Stimulated activated CD4-positive, alpha-beta T cell treated with anti-CD3 and anti-CD28 coated beads, Interleukin-15, amount 100 ng/mL, for 24 hours (primary cell): Measurements from ENCODE around the gene NCS1.

ENCODE experiments used
- DNase-seq: peaks from one replicate; pipeline ENCODE4 v3.0.0-alpha.2; 2020

Gene NCS1

DNA sequence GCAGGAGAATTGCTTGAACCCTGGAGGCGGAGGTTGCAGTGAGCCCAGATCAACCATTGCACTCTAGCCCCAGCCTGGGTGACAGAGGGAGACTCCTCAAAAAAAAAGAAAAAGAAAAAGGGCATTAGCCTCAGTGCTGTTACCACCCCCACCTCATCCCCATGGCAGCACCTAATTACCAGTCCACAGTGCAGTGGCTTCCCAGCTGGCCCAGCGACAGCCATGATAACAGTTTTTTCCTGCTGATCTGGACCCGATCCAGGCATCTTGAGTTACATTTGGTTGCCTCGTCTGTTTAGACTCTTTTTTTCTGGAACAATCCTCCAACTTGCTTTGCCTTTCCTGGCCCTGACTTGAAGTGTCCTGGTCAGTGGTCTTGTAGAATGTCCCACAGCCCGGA, 24.4 kb downstream of the NCS1 start:
- DNase-seq = no peak

DNA sequence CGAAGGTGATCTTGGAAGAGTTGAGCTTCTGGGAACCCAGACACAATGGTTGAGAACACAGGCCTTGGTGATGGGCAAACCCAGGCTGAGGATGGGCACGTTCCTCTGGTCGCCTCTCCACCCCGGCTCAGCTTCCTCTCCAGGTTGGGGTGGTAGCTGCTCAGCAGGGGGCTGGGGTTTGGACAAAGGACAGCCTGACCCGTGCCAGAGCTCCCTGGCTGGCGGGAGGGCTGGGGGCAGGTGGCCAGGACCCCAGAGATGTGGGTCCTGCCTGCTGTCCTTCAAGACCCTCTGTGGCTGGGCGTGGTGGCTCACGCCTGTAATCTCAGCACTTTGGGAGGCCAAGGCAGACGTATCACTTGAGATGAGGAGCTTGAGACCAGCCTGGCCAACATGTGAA, 25.2 kb downstream of the NCS1 start:
- no peak for DNase-seq

DNA sequence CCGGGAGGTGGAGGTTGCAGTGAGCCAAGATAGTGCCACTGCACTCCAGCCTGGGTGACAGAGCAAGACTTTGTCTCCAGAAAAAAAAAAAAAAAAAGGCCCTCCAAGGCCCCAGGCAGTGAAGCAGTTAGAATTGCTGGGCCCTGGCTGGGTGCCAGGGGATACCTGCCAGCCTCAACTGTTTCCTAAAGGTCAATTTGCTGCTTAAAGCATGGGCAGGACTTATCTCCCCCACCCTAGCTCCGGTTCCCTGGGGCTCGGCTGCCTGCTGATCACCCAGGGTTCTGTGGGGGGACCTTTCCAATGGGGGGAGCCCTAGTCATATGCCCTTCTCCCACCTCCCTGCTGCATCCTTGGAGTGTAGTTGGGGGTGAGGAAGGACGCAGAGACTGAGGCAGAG, 25.7 kb downstream of the NCS1 start:
- no peak for DNase-seq

DNA sequence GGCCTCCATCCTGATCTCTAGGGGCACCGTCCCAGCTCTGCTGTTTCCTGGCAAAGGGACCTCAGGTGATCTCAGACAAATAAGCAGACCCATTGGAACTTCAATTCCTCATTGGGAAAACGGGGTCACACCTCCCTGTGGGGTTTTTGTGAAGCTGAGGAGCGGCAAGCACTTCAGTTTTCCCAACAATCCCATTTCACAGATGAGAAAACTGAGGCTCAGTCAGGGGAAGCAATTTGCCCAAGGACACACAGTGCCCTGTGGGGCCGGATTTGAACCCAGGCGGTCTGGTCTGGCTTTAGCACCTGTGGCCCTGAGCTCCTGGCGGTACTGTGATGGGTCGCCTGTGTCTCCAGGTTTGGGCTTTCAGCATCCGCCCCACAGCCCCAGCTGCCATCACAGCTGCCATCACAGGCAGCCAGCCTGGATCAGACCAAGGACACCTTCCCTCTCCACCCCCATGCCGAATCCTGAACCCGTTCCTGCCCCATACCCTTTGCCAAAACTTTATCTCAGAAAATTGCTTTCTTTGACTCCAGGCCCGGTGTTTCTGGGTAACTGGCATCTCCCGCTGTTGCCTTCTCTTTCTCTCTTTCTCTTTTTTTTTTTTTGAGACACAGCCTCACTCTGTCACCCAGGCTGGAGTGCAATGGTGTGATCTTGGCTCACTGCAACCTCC, 26.4 kb downstream of the NCS1 start:
- no peak for DNase-seq

DNA sequence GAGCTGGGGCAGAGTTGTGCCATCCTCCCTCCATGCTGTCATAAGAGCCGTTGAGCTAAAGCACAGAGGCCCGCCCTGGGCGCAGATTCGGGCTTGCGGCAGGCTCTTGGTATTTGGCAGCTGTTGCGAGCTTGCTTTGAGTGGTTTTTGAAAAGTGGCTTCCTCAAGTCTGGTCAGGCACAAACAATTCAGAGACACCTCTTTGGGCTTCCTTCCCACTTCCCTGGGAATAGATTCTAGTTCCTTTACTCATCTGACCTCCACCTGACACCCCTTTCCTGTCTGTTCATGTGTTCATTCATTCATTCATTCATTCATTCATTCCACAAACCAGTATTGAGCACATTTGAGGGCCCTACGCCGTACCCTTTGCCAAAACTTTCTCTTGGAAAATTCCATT, 27.4 kb downstream of the NCS1 start:
- DNase-seq = no peak

DNA sequence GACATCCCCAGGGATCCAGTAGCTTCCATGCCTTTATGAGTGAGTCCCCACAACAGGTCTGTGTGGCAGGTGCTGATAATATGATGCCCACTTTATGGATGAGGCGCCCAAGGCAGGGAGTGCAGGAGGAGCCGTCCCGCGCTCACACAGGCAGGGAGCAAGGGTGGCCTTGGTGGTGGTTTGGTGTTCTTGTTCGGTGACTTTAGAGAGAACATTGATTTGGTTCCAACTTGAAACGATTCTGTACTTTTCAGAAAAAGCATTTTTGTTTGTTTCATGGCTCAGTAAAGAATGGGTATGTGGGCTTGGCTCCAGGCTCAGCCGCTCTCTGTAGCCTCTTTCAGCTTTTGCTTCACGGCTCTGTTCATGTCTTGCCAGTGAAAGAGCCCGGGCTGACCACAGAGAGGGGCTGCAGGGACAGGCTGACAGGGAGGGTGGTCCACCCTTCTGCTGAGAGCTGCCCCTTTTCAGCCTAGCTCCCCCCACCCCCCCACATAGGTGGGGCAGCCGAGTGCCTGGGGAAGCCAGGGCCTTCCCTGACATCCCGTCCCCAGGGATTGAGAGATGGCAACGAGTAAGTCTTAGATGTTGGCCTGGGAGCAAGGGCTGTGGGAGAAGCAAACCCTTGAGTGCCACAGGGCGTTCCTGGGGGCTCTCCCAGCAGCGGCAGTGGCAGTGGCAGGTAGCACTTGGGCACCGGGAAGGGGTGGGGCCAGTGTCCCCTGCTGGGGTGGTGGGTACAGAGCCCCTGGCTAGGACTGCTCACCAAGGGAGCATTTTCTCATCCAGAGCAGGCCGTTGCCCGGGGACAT, 28.0 kb downstream of the NCS1 start:
- DNase-seq = no peak

DNA sequence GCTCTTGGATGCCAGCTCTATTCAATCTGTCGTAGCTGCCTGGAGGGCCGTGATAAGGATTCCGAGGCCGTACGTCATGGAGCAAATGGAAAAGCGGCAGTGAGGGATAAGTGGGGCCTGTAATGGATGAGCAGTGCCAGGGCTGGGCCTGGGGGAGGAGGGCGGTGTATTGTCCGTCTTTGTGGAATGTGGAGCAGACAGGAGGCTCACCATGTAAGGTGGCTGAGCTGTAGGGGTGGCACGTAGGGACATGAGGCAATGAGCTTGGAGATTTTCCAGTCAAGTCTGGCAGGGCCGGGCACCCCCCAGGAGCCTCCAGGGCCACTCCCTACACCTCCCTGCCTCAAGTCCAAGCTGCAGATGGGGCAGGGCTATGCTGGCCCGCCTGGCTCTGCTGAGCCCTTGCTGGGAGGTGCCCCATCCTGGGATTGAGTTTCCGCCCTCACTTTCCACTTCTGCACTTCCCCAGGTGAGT, 29.2 kb downstream of the NCS1 start:
- no peak for DNase-seq

DNA sequence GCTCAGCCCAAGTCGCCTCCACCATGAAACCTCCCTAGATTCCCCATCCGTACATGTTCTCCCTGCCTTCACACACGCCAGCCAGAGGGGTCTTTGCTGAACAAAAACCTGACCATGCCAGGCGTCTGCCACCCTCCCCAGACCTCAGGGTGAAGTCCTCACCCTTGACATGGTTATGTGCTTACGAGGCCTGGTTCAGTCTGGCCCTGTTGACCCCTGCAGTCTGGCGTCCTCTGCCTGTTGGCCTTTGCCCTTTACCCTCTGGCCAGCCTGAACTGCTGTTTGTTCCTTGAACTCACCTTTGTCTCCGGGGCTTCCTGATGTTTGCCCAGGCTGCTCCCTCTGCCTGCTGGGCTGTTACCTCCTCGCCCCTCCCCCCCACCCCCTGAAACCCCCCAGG, 29.8 kb downstream of the NCS1 start:
- DNase-seq = no peak

DNA sequence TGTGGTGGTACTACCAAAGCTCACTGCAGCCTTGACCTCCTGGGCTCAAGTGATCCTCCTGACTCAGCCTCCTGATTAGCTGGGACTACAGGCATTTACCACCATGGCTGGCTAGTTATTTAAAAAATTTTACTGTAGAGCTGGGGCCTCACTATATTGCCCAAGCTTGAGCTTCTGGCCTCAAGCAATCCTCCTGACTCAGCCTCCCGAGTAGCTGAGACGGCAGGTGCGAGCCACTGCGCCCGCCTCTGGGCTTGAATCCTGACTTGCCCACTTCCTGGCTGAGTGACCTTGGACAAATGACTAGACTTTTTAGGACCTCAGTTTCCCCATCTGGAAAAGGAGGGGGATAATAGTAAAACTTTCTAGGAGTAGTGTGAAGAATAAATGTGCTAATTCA, 32.1 kb downstream of the NCS1 start:
- no peak for DNase-seq

DNA sequence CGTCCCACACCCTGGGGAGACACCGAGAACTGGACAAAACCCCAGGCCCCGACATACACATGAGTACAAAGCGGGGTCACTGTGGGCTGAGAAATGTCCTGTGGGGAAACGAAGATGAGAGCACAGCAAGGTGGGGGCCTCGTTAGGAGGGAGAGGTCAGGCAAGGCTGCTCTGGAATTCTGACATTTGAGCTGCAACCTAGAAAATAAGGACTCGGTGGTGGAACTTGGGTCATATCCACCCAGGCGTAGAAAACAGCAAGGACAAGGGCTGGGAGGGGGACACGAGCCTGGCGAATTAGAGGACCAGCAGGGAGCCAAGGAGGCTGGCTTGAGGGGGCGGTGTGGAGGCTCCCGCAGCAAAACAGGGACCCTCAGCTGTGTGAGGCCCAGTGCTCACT, 32.8 kb downstream of the NCS1 start:
- DNase-seq = no peak

DNA sequence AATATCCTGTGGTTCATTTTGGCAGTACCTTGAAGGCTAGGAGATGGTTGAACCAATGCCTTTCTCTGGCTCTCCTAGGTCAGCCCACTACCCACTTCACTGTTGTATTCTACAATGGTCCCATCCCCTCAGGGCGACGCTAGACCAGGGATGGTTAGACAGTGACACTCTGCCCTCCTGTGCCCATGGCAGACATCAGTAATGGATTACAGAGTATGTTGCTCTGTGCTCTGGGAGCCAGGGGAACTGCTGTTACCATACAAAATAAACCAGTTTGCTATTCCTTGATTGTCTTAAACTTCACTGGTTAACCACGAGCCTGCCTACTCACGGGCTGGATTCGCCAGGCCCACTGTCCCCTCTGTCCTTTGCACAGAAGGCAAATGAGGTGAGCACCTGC, 33.7 kb downstream of the NCS1 start:
- no peak for DNase-seq

DNA sequence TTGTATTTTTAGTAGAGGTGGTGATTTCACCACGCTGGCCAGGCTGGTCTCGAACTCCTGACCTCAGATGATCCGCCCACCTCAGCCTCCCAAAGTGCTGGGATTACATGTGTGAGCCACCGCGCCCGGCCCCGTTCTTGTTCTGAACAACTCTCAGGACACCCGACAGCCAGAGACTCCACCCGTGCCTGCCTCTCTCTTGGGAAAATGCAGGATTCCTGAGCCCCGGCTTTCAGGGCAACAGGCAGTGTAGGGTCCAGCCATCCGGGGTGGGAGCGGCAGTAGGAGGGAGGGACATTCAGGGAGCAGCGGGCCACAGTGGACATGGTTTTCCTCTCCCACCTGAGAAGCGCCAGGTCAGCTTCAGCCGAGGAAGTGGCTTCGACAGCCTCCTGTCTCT, 34.4 kb downstream of the NCS1 start:
- DNase-seq = no peak

DNA sequence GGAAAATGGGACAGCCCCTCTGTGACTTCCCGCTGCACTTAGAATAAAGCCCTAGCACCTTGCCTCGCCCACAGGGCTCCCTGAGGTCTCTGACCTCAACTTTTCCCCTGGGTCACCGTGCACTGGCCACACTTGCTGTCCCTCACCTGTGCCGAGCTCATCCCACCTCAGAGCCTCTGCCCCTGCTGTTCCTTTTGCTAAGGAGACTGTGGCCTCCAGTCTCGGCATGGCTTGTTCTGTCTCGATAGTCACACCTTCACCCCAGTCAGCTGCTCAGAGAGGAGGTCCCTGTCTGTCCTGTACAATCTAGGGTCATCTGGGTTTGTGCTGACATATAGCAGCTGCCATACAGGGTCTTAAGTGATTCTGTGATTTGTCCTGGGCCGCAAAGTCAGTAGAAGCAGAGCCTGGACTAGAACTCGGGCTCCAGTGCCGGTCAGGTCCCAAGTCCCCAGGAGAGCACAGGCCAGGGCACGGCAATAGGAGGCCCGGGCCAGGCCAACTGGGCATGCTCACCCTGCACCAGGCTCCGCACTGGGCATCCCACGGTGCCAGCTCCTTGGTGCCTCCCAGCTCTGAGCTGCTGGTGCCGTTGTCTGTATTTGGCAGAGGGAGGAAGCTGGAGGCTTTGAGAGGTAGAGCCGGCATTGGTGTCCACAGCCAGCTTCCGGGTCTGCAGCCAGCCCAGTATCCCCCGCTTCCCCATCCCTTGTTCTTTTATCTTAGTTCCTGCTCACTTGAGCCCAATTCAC, 35.2 kb downstream of the NCS1 start:
- no peak for DNase-seq

DNA sequence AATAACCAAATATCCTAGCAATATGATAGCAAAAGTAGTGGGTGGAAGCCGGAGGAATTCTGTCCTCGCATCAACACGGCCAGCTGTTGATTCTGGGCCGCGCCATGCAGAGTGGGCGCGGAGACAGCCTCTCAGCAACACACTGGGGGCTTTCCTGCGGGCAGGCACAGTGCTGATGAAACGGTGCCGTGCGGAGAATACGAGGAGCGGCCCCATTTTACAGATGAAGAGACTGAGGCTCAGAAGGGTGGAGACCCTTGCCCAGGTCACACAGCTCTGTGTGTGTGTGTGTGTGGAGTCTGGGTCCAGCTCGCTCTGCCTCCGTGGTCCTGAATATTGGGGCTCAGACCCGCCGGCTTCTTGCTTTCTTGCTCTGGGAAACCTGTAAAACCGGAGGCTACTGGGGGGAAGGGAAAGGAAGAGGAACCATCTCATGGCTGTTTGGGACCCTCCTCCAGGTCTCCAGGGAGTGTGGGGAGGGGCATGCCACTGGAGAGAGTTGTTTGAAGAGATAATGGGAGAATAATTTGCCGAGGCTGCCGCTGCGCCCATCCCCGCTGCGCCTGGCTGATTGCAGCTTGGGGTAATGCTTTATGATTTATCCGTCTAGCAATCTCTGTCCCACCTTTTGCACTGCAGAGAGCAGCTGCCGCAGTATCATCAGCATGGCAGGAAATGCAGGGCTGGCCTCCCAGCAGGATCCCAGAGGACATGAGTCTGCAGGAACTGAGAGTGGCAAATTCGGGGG, 36.6 kb downstream of the NCS1 start:
- no peak for DNase-seq

DNA sequence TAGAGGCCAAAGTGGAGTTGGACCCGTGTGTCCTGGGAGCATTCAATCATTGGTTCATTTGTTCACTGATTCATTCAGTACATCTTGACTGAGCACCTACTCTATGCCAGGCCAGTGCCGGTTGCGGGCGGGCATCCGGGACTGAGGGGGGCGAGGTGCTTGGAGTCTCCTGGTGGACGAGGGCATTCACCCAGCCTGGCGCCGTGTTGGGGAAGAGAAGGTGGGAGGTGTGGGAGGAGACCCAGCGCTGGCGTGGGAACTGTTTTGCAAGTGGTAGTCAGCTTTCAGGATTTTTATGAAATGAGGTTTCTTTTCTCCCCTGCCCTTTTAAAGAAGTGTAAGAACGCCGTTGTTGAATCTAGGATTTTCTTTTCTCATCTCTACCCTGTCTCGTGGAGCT, 37.2 kb downstream of the NCS1 start:
- no peak for DNase-seq

DNA sequence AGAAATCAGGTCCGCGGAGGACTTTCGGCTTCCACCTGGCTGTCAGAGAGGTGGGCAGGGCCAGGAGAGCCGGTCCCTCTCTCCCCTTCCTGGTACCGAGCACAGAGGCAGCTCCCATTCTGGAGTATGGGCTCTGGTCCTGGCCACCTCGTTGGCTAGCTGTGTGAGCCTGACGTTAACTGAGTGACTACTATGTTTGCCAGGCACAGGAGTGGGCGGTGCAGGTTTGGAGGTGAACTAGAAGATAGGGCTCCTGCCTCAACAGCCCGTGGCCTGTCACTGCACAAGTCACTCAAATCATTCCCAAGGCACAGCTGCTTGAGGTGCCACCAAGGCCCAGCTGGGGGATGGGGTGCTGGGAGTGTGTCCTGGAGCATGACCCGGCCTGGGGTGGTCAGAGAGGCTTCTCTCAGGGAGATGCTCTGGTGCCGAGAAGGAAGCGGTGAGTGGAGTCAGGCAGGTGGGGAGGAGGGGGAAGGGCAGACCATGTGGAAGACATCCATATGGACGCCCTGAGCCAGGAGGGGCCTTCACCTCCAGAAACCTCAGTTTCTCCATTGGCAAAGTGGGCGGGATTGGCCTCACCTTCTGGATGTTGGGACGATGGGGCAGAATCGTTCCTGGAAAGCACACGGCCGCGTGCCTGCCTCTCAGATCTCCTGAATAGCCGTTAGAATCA, 39.5 kb downstream of the NCS1 start:
- no peak for DNase-seq

DNA sequence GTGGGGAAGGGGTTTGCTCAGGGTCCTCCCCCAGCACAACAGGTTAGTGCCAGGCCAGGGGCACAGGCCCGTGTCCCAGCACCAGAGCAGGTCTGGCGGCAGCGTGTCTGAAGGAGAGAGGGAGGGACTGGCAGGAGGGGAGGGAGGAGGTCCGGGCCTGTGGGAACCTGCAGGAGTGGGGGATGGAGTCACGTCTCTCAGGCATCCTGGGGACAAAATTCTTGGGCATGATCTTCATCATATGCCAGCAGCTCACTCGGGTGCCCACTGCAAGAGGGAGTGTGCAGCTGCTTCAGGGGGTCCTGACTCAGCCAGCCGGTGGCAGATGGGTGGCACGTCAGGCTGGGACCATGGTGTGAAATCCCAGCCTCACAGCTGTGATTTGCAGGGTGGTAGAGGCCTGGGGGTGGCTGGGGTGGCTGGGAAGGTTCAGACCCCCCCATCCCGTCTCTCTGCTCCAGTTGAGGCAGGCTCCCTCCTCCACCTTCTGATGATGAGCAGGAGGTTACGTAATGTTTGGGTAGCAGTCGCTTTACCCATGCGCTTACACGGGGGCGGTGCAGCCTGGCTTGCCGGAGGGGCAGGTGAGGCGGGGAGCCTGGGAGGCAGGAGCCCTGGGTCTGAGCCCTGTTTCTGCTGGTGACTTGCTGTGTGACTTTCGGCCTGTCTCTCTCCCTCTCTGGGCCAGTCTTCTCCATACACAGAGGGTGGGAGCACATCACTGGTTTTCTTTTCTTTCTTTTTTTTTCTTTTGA, 40.5 kb downstream of the NCS1 start:
- DNase-seq = no peak

DNA sequence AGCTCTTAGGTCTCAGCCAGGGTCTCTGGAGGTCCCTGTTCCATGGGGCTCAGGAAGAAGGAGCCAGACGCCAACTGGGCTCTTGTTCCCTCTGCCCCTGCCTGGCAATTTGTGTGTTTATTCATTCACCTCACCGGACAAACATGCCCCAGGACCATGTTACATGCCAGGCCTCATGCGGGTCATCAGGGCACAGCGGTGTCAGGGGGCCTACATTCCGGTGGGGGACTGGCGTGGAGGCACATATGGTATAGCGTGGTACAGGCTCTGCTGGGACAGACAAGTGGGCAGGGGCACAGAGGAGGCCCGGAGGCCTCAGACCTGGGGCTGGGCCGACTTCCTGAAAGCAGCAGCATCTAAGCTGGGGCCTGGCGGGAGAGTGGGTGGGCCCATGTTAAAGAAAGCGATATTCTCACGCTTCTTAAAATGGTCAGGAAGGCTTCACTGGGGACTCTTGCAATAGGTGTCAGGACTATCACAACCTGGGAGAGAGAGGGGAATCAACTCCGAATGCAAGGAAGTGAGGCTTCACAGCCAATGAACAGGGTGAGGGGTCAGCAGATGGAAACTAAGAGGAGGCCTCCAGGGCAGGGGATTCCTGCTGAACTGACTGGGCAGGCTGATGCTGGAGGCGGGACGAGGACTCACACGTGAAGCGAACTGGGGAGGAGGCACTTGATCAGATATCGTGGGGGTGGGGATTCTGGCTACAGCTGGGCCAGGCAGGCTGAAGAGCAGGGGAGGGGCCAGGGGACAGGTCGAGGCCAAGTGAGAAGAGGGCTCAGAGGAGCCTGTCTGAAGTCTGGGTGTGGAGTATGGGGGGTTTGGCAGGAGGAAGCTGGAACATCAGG, 41.9 kb downstream of the NCS1 start:
- no peak for DNase-seq

DNA sequence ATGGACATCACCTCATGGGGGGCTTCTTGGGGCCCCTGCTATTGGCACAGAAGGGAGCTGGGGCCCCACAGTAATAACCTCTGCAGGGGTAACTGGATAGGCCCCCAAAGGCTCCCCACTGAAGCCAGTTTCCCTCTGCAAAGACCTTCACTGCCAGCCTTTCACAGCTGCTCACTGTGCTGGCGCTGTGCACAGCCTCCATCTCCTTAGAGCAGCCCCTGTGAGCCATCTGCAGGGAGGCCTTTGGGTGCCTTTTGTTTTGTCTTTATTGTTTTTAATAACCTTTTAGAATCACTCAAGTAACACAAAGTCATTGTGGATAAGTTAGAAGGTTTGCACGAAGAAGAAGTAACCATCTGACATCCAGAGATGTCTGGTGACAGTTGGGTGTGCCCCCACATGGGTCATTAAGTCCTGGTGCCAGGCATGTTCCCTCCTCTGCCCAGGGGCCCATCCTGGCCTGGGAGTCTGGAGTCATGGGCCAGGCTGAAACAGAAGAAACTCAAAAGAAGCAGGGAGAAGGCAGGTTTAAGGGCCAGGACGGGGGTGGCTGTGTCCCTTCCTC, 42.7 kb downstream of the NCS1 start:
- DNase-seq = no peak

DNA sequence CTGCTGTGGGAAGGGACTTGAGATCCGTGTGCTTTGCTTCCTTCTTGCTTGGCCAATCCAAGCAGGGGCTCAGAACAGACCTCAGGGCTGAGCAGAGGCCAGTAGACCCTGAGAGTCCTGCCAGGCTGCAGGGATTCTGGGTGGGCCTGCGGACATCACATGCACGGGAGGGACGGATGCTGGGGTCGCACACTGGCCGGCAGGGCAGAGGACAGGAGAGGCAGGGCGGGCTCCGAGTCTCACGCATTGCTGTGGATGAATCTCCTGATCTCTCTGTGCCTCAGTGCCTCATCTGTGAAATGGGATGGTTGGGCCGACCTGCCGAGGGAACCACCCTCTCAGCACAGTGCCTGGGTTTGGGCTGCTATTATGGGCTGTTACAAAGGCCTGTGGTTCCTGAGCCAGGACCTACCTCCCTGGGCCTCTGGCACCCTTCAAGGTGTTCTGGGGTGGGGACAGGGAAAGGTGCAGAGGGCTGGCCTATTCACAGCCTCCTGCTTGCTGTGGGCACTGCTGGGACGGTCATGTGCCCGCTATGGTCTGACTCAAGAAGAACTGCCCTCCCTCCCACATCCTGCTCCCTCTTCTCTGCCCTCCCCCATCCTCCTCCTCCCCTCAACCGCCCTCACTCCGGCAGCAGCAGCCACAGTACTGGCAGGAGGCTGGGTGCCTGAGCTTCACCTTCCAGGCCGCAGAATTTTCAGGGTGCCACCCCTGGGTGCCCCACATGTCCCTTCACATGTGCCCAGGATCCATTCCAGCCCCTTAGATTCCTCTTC, 43.3 kb downstream of the NCS1 start:
- no peak for DNase-seq
